Stimulated activated CD8-positive, alpha-beta memory T cell treated with anti-CD3 and anti-CD28 coated beads, Interleukin-7, amount 100 ng/mL, for 48 hours (primary cell): ENCODE results near the gene POFUT1.

Experiments
- DNase-seq, 2 donors: peaks; one replicate each; pipeline ENCODE4 v3.0.0-alpha.2; 2020; ENCODE audit warnings: low read depth in 1 of 2; ENCODE audit errors: extremely low read depth in 1 of 2

Gene POFUT1

GRCh38 chr20:32205843-32206759 is 1.6 kb upstream of the POFUT1 start:
- no peak for DNase-seq

- DNase-seq = no peak
Observed at GRCh38 chr20:32206760-32207625, 687 bp upstream of the POFUT1 start.

- no peak for DNase-seq
Observed at GRCh38 chr20:32208499-32209154, 947 bp downstream of the POFUT1 start.

GRCh38 chr20:32209850-32210605 is 2.3 kb downstream of the POFUT1 start:
- no peak for DNase-seq

GRCh38 chr20:32213870-32214269 is 6.2 kb downstream of the POFUT1 start:
- no peak for DNase-seq

GRCh38 chr20:32215147-32215546 is 7.5 kb downstream of the POFUT1 start:
- DNase-seq = no peak

GRCh38 chr20:32215729-32216128 is 8.0 kb downstream of the POFUT1 start:
- DNase-seq = no peak

- no peak for DNase-seq
Observed at GRCh38 chr20:32216179-32217142, 8.8 kb downstream of the POFUT1 start.

GRCh38 chr20:32218156-32218900 is 10.6 kb downstream of the POFUT1 start:
- no peak for DNase-seq

- DNase-seq = no peak
Observed at GRCh38 chr20:32224463-32224862, 16.8 kb downstream of the POFUT1 start.

- no peak for DNase-seq
Observed at GRCh38 chr20:32226391-32226790, 18.7 kb downstream of the POFUT1 start.

GRCh38 chr20:32227306-32227705 is 19.6 kb downstream of the POFUT1 start:
- DNase-seq = no peak

- DNase-seq = no peak
Observed at GRCh38 chr20:32227744-32228688, 20.3 kb downstream of the POFUT1 start.

- no peak for DNase-seq
Observed at GRCh38 chr20:32229251-32229747, 21.6 kb downstream of the POFUT1 start.

GRCh38 chr20:32230707-32231106 is 23.0 kb downstream of the POFUT1 start:
- DNase-seq = no peak

GRCh38 chr20:32231245-32231644 is 23.6 kb downstream of the POFUT1 start:
- no peak for DNase-seq

- DNase-seq = peak in 1 of 2 donors; percentile 42
Observed at GRCh38 chr20:32231847-32232246, 24.2 kb downstream of the POFUT1 start.
